K562 (cell line): Measurements from ENCODE around the gene SLCO3A1. TPM values are rescaled to one million over a fixed set of nuclear protein-coding genes. Genes with fewer than 3 reads are reported as not detected.

Experiments used
- ATAC-seq: fragments of 200-7000 bp; cut with Tn5 transposase; 3 replicates; pipeline ENCODE4 v1.9.1; 2020; ENCODE audit warnings: moderate library complexity
- BruUV-seq: library from RNA; stranded (reverse); fragments of 400-500 nt; replicated peaks from 2 replicates; lab custom pipeline; 2021; lab: Mats Ljungman, UMichigan
- CTCF ChIA-PET: fragments of 300-600 bp; formaldehyde crosslinking; extraction: SDS; loops from one replicate; lab custom pipeline; 2021; ENCODE audit warnings: low intra/inter-chr PET ratio; lab: Yijun Ruan, JAX
- POLR2A ChIA-PET: fragments of 300-600, 350-650 bp; sonication (Branson Sonifier 250); formaldehyde crosslinking; extraction: SDS; loops from one replicate; lab custom pipeline; 2021; ENCODE audit warnings: antibody characterized with exemption, inconsistent platforms; lab: Yijun Ruan, JAX
- DNase-seq, 4 experiments: peaks; one replicate each; pipeline versions ENCODE4 v3.0.0 to v3.0.0-alpha.2; 2011 to 2018; ENCODE audit warnings: low spot score in 3 of 4, mixed read lengths in 3 of 4; ENCODE audit errors: extremely low read depth in 1 of 4
- FAIRE-seq: peaks from 2 replicates; lab custom pipeline; 2011; peaks lifted over from hg19 to GRCh38; lab: Jason Lieb, UNC
- H2AFZ ChIP-seq: 2 replicates; pipeline ENCODE4 v1.6.0; 2011; ENCODE audit warnings: low read depth, low read length, control low read depth, inconsistent platforms
- H3K27ac ChIP-seq: fragments of 200-600 bp; 3 replicates; pipeline ENCODE4 v1.8.0; 2011; ENCODE audit warnings: low read depth, mild to moderate bottlenecking, control low read depth, inconsistent platforms, low read length, moderate library complexity, mixed read lengths; ENCODE audit errors: extremely low read depth
- H3K27me3 ChIP-seq, 2 experiments: fragments of 300-600 bp in 1 of 2; 2 replicates in 1 of 2; 3 replicates in 1 of 2; pipeline versions ENCODE4 v1.6.0 to v1.8.0; 2011; ENCODE audit warnings: inconsistent platforms in 2 of 2, low read length in 2 of 2, mild to moderate bottlenecking in 1 of 2, mixed read lengths in 1 of 2, moderate library complexity in 1 of 2; ENCODE audit not compliant: control insufficient read depth in 2 of 2, insufficient read depth in 2 of 2
- H3K36me3 ChIP-seq: fragments of 300-600 bp; 3 replicates; pipeline ENCODE4 v1.8.0; 2011; ENCODE audit warnings: mild to moderate bottlenecking, low read length, inconsistent platforms; ENCODE audit not compliant: control insufficient read depth, insufficient read depth
- H3K4me1 ChIP-seq, 2 experiments: fragments of 200-600 bp in 1 of 2; replicated peaks in 1 of 2; 2 replicates in 1 of 2; 3 replicates in 1 of 2; pipeline versions ENCODE4 v1.5.1 to v1.8.0; 2011; ENCODE audit warnings: inconsistent platforms in 2 of 2, low read length in 2 of 2, mild to moderate bottlenecking in 1 of 2, mixed read lengths in 1 of 2, moderate library complexity in 1 of 2; ENCODE audit not compliant: control insufficient read depth in 2 of 2, insufficient read depth in 2 of 2
- H3K4me2 ChIP-seq: 2 replicates; pipeline ENCODE4 v1.6.1; 2011; ENCODE audit warnings: low read length, control low read depth, inconsistent platforms, mixed read lengths; ENCODE audit not compliant: insufficient read depth
- H3K4me3 ChIP-seq: fragments of 200-600 bp; sonication (generic), shearing (Covaris generic); 2 replicates; pipeline ENCODE4 v1.5.1; 2016; ENCODE audit warnings: control low read depth, inconsistent platforms
- H3K79me2 ChIP-seq: fragments of 200-600 bp; 3 replicates; pipeline ENCODE4 v1.8.0; 2011; ENCODE audit warnings: low read length, inconsistent platforms; ENCODE audit not compliant: control insufficient read depth, insufficient read depth
- H3K9ac ChIP-seq, 2 experiments: 2 replicates each; pipeline versions ENCODE4 v1.6.0 to v1.6.1; 2011; ENCODE audit warnings: low read depth in 2 of 2, low read length in 2 of 2, control low read depth in 1 of 2, inconsistent platforms in 1 of 2, mild to moderate bottlenecking in 1 of 2, mixed read lengths in 1 of 2; ENCODE audit not compliant: insufficient read depth in 1 of 2
- H3K9me1 ChIP-seq: one replicate; pipeline ENCODE4 v1.6.0; 2011; ENCODE audit warnings: inconsistent platforms, mild to moderate bottlenecking, low read length, moderate library complexity; ENCODE audit not compliant: control insufficient read depth, insufficient read depth
- H3K9me3 ChIP-seq: replicated peaks from 2 replicates; pipeline ENCODE4 v1.5.1; 2011; ENCODE audit warnings: low read depth, low read length, inconsistent platforms; ENCODE audit not compliant: control insufficient read depth, insufficient read depth
- H4K20me1 ChIP-seq: replicated peaks from 2 replicates; pipeline ENCODE4 v1.6.1; 2011; ENCODE audit warnings: low read length, inconsistent platforms, mixed read lengths; ENCODE audit not compliant: control insufficient read depth, insufficient read depth
- DACH1 ChIP-seq: fragments of 450-650 bp; IDR thresholded peaks from 2 replicates; pipeline ENCODE4 v1.6.1; 2018; ENCODE audit not compliant: partially characterized antibody
- E2F5 ChIP-seq: sonication (generic); formaldehyde crosslinking; IDR thresholded peaks from 2 replicates; pipeline ENCODE4 v1.8.0; 2022; ENCODE audit warnings: mild to moderate bottlenecking, missing genetic modification reagents
- E2F6 ChIP-seq, 2 experiments: IDR thresholded peaks; 2 replicates each; pipeline ENCODE4 v1.6.1; 2011; ENCODE audit warnings: borderline replicate concordance in 1 of 2, control low read depth in 1 of 2, low read depth in 1 of 2, low read length in 1 of 2, mild to moderate bottlenecking in 1 of 2, mixed read lengths in 1 of 2, moderate library complexity in 1 of 2; ENCODE audit not compliant: insufficient read depth in 1 of 2, insufficient read length in 1 of 2, poor library complexity in 1 of 2, severe bottlenecking in 1 of 2; ENCODE audit errors: extremely low read depth in 1 of 2
- ELF1 ChIP-seq: fragments of 200-800 bp; sonication (Bioruptor generic); IDR thresholded peaks from 2 replicates; pipeline ENCODE4 v1.6.1; 2016; ENCODE audit warnings: missing genetic modification characterization, missing compliant biosample characterization
- EZH2 ChIP-seq: IDR thresholded peaks from 2 replicates; pipeline ENCODE4 v1.6.1; 2012; ENCODE audit warnings: low read depth, mild to moderate bottlenecking, inconsistent platforms, low read length, borderline replicate concordance
- FOXM1 ChIP-seq, 2 experiments: fragments of 450-650 bp in 1 of 2; sonication (generic) in 1 of 2; formaldehyde crosslinking in 1 of 2; IDR thresholded peaks; 2 replicates each; pipeline versions ENCODE4 v1.6.1 to v1.9.0; 2017 to 2022; ENCODE audit warnings: low read depth in 2 of 2, mild to moderate bottlenecking in 2 of 2, missing genetic modification reagents in 1 of 2, moderate library complexity in 1 of 2
- HLTF ChIP-seq: fragments of 450-650 bp; IDR thresholded peaks from 2 replicates; pipeline ENCODE4 v1.6.1; 2016
- KLF1 ChIP-seq: fragments of 450-650 bp; IDR thresholded peaks from 2 replicates; pipeline ENCODE4 v1.6.1; 2016; ENCODE audit warnings: missing genetic modification characterization, missing compliant biosample characterization
- MECOM ChIP-seq: fragments of 250-450 bp; sonication (Bioruptor Pico); IDR thresholded peaks from 2 replicates; pipeline ENCODE4 v1.8.0; 2022; ENCODE audit warnings: inconsistent platforms
- POLR2A ChIP-seq: fragments of 450-650 bp; conservative IDR thresholded peaks from 2 replicates; pipeline ENCODE4 v1.6.1; 2016
- RAD51 ChIP-seq: fragments of 450-650 bp; IDR thresholded peaks from 2 replicates; pipeline ENCODE4 v1.7.1; 2016; ENCODE audit warnings: low read depth, mild to moderate bottlenecking, borderline replicate concordance
- RFX1 ChIP-seq: fragments of 450-650 bp; IDR thresholded peaks from 2 replicates; pipeline ENCODE4 v1.6.1; 2016; ENCODE audit warnings: mild to moderate bottlenecking, moderate library complexity
- ZNF146 ChIP-seq: IDR thresholded peaks from one replicate; pipeline ENCODE4 v1.6.1; 2018; ENCODE audit warnings: missing compliant biosample characterization; ENCODE audit not compliant: unreplicated experiment
- WGBS: fragments of 100-300 bp; shearing (Covaris generic); methylation state at CpG from one replicate; pipeline ENCODE4 v1.1.6; 2016; ENCODE audit warnings: low coverage, mixed read lengths; ENCODE audit not compliant: insufficient coverage; ENCODE audit errors: missing lambda C conversion rate; 5-methylcytosine and 5-hydroxymethylcytosine counted together
- in situ Hi-C: fragments of 300-500 bp; cut with MboI; formaldehyde crosslinking; loops from 4 replicates; pipeline ENCODE4 v1.15.0; 2018; ENCODE audit warnings: inconsistent platforms, mixed read lengths
- intact Hi-C: fragments of 100-400 bp; cut with micrococcal nuclease; formaldehyde crosslinking; loops from 2 replicates; pipeline ENCODE4 v1.14.2; 2022
- polyA plus RNA-seq, 8 experiments: library from polyadenylated mRNA; depleted of rRNA in 4 of 8; stranded (reverse) in 5 of 8; unstranded in 3 of 8; fragments of >200 nt; fragmentation: Nextera tagmentation in 2 of 8; fragmentation: Illumina TruSeq in 1 of 8; extraction: Ambion mirVana in 2 of 8; extraction: Trizol in 1 of 8; gene quantifications; 2 replicates each; pipeline versions ENCODE4 v1.2.1 to v1.2.3, GENCODE V29; 2011 to 2014; ENCODE audit warnings: inconsistent platforms in 1 of 8, missing spikeins in 1 of 8
- total RNA-seq, 7 experiments: library from RNA; depleted of rRNA in 6 of 7; stranded (reverse); fragments of >200 nt in 6 of 7; fragmentation: Illumina TruSeq in 2 of 7; extraction: Trizol in 2 of 7; gene quantifications; 2 replicates each; pipeline versions ENCODE4 v1.2.1 to v1.2.3, GENCODE V29; 2011 to 2021; ENCODE audit warnings: low replicate concordance in 1 of 7
- TF ChIP-seq, protein P1 (sequence below): sonication (generic); formaldehyde crosslinking; IDR thresholded peaks from 2 replicates; pipeline ENCODE4 v1.9.0; 2022; ENCODE audit warnings: mild to moderate bottlenecking, missing genetic modification reagents

SLCO3A1 gene
- total and polyA plus RNA-seq, 9 of the 15 experiments (the other 6 are each of a cell fraction or from before 2014, with no cell fraction given) = 0.01 to 0.84 (median 0.06) TPM; not detected in 3

DNA sequence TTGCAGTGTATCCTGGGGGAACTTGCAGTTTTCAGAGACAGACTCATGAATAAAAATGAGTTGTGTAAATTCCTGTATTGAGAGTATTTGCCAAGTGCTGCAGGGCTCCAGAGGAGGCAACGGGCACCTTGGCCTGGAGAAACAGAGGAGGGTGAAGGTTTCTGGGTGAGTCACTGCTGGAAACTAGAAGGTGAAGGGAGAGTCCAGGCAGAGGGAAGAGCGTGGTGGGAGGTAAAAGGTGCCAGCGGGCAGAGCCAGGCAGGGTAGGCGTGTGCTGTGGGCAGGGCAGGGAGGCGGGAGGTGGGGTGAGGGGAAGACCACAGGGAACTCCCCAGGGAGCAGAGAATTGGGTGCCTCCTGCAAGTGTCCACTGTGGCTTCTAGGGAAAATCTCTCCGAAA, 120.8 kb downstream of the SLCO3A1 start:
- Histone ChIP-seq H3K9me3 (no peaks in the 10 kb centered on the region), H3K4me2 (no peak overlapping the region), H3K27ac (no peak overlapping the region), H3K9me1 (no peaks in the 10 kb centered on the region), H3K79me2 (no peaks in the 10 kb centered on the region), H3K4me3 (no peak overlapping the region), H4K20me1 (no peaks in the 10 kb centered on the region), H3K9ac (no peak overlapping the region), H3K36me3 (no peaks in the 10 kb centered on the region), H2AFZ (no peak overlapping the region), H3K27me3 (peaks cover 0 to 24% of the 10 kb centered on the region in 2 experiments; a peak in 2 of 5 replicates), H3K4me1 (no peaks in the 10 kb centered on the region)
- POLR2A ChIA-PET = no interaction called here
- 0% methylated on average over 6 of the region's 6 CpGs for WGBS
- TF ChIP-seq HLTF = no peak
- no peak for TF ChIP-seq RAD51
- no peak for TF ChIP-seq EZH2
- no peak for TF ChIP-seq ZNF146 (CRISPR knock-in tag)
- TF ChIP-seq ELF1 (tag) = no peak
- no peak for TF ChIP-seq POLR2A
- DNase-seq (no peak), FAIRE-seq (no peak), ATAC-seq (no peak)
- intact Hi-C loops = no loop called here
- in situ Hi-C loops = no loop called here
- no TSS peak for BruUV-seq
- CTCF ChIA-PET = no interaction called here

- H3K4me2 ChIP-seq = no peak overlapping the region
- no peaks in the 10 kb centered on the region for H3K4me1 ChIP-seq
- no peak for DNase-seq
- H3K27ac ChIP-seq = no peak overlapping the region
- peaks cover 0 to 19% of the 10 kb centered on the region in 2 experiments; a peak in 2 of 5 replicates for H3K27me3 ChIP-seq
- FAIRE-seq = no peak
- no TSS peak for BruUV-seq
- ATAC-seq = no peak; the same call in 2 of the 3 replicates
- no peak overlapping the region for H2AFZ ChIP-seq
- POLR2A ChIA-PET = no interaction called here
- H3K9ac ChIP-seq = no peak overlapping the region
- no peaks in the 10 kb centered on the region for H3K79me2 ChIP-seq
- no peaks in the 10 kb centered on the region for H3K9me3 ChIP-seq
- in situ Hi-C loops = no loop called here
- WGBS = 0% methylated on average over 7 of the region's 7 CpGs
- CTCF ChIA-PET = no interaction called here
- no peak overlapping the region for H3K4me3 ChIP-seq
- H4K20me1 ChIP-seq = no peaks in the 10 kb centered on the region
- intact Hi-C loops = no loop called here
- no peaks in the 10 kb centered on the region for H3K9me1 ChIP-seq
- H3K36me3 ChIP-seq = no peaks in the 10 kb centered on the region
- TF ChIP-seq, protein P1, sequence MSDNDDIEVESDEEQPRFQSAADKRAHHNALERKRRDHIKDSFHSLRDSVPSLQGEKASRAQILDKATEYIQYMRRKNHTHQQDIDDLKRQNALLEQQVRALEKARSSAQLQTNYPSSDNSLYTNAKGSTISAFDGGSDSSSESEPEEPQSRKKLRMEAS (CRISPR knock-in tag) = no peak
- TF ChIP-seq E2F6 (IDR thresholded peaks at IDR 0.05; ENCODE audit: borderline replicate concordance in 1 of 2, extremely low read depth in 1 of 2, insufficient read depth in 1 of 2, insufficient read length in 1 of 2, low read depth in 1 of 2, low read length in 1 of 2, poor library complexity in 1 of 2, severe bottlenecking in 1 of 2) (no peak), MECOM (CRISPR knock-in tag) (no peak), EZH2 (no peak), E2F5 (no peak), KLF1 (tag) (no peak), FOXM1 (IDR thresholded peaks at IDR 0.05; ENCODE audit: low read depth) (no peak), FOXM1 (CRISPR knock-in tag; IDR thresholded peaks at IDR 0.05; ENCODE audit: low read depth) (no peak), RFX1 (no peak), DACH1 (no peak), POLR2A (no peak)
Measured at GRCh38 chr15:91975241-91975978, 121.9 kb downstream of the SLCO3A1 start.
